Measurements from ENCODE around the gene ZNF474.
"Not testable (repeated sequence)": the region's sequence is repeated elsewhere in the genome, so short reads cannot be mapped to it uniquely, and the experiment has no call there.

The ZNF474 gene

GRCh38 chr5:122129306-122129705 lies at the start of gene ZNF474:
ZNF474 (plus strand) TSS chr5:122129546; CDS start chr5:122151991, 22,445 bp downstream.
- DNase-seq (ENCODE audit: extremely low read depth in 1 of 2, low read depth in 1 of 2) = no peak

GRCh38 chr5:122081541-122081940 lies 47.8 kb upstream of the ZNF474 start:
- DNase-seq (ENCODE audit: extremely low read depth in 1 of 2, low read depth in 1 of 2) = no peak

- DNase-seq (ENCODE audit: extremely low read depth in 1 of 2, low read depth in 1 of 2) = no peak
These were observed 45.8 kb upstream of the ZNF474 start for GRCh38 chr5:122083535-122083934.

- no peak for DNase-seq (ENCODE audit: extremely low read depth in 1 of 2, low read depth in 1 of 2)
These were observed 44.3 kb upstream of the ZNF474 start for GRCh38 chr5:122085041-122085440.

GRCh38 chr5:122089096-122090013 lies 40.0 kb upstream of the ZNF474 start:
- no peak for DNase-seq (ENCODE audit: extremely low read depth in 1 of 2, low read depth in 1 of 2)

- DNase-seq (ENCODE audit: extremely low read depth in 1 of 2, low read depth in 1 of 2) = no peak
These were observed 37.3 kb upstream of the ZNF474 start for GRCh38 chr5:122091936-122092600.

- DNase-seq (ENCODE audit: extremely low read depth in 1 of 2, low read depth in 1 of 2) = no peak
These were observed 35.7 kb upstream of the ZNF474 start for GRCh38 chr5:122093415-122094180.

- not testable (repeated sequence) for DNase-seq (ENCODE audit: extremely low read depth in 1 of 2, low read depth in 1 of 2)
These were observed 35.1 kb upstream of the ZNF474 start for GRCh38 chr5:122094251-122094650.

- DNase-seq (ENCODE audit: extremely low read depth in 1 of 2, low read depth in 1 of 2) = no peak
These were observed 34.2 kb upstream of the ZNF474 start for GRCh38 chr5:122095158-122095557.

GRCh38 chr5:122097391-122097790 lies 32.0 kb upstream of the ZNF474 start:
- DNase-seq (ENCODE audit: extremely low read depth in 1 of 2, low read depth in 1 of 2) = no peak

GRCh38 chr5:122099060-122099790 lies 30.1 kb upstream of the ZNF474 start:
- no peak for DNase-seq (ENCODE audit: extremely low read depth in 1 of 2, low read depth in 1 of 2)

GRCh38 chr5:122101636-122102285 lies 27.6 kb upstream of the ZNF474 start:
- no peak for DNase-seq (ENCODE audit: extremely low read depth in 1 of 2, low read depth in 1 of 2)

GRCh38 chr5:122102825-122103224 lies 26.5 kb upstream of the ZNF474 start:
- no peak for DNase-seq (ENCODE audit: extremely low read depth in 1 of 2, low read depth in 1 of 2)

GRCh38 chr5:122105909-122106308 lies 23.4 kb upstream of the ZNF474 start:
- no peak for DNase-seq (ENCODE audit: extremely low read depth in 1 of 2, low read depth in 1 of 2)

- DNase-seq (ENCODE audit: extremely low read depth in 1 of 2, low read depth in 1 of 2) = no peak
These were observed 22.3 kb upstream of the ZNF474 start for GRCh38 chr5:122107016-122107415.

- DNase-seq (ENCODE audit: extremely low read depth in 1 of 2, low read depth in 1 of 2) = no peak
These were observed 18.4 kb upstream of the ZNF474 start for GRCh38 chr5:122110987-122111386.

GRCh38 chr5:122111460-122111859 lies 17.9 kb upstream of the ZNF474 start:
- no peak for DNase-seq (ENCODE audit: extremely low read depth in 1 of 2, low read depth in 1 of 2)

- no peak for DNase-seq (ENCODE audit: extremely low read depth in 1 of 2, low read depth in 1 of 2)
These were observed 17.3 kb upstream of the ZNF474 start for GRCh38 chr5:122112063-122112462.

- DNase-seq (ENCODE audit: extremely low read depth in 1 of 2, low read depth in 1 of 2) = no peak
These were observed 16.4 kb upstream of the ZNF474 start for GRCh38 chr5:122112733-122113558.
